Measurements from ENCODE around the gene PPP1R2C.

PPP1R2C gene

DNA sequence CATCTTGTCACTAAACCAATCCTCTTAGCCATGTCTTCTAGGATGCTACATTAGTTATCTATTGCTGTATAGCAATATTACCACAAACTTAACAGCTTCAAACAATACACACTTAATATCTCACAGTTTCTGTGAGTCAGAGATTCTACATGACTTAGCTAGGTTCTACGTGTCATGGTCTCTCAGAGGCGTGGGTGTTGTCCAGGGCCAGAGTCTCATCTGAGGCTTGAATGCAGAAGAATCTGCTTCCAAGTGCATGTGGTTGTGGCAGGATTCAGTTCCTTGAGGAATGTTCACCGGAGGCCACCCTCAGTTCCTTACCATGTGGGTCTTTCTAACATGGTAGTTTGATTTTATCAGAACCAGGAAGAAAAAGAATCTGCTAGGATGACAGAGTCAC lies 26.4 kb downstream of the PPP1R2C start:
- no peak for TF ChIP-seq ZFX (IDR thresholded peaks at IDR 0.05; ENCODE audit: borderline replicate concordance)
- TF ChIP-seq, protein P1, sequence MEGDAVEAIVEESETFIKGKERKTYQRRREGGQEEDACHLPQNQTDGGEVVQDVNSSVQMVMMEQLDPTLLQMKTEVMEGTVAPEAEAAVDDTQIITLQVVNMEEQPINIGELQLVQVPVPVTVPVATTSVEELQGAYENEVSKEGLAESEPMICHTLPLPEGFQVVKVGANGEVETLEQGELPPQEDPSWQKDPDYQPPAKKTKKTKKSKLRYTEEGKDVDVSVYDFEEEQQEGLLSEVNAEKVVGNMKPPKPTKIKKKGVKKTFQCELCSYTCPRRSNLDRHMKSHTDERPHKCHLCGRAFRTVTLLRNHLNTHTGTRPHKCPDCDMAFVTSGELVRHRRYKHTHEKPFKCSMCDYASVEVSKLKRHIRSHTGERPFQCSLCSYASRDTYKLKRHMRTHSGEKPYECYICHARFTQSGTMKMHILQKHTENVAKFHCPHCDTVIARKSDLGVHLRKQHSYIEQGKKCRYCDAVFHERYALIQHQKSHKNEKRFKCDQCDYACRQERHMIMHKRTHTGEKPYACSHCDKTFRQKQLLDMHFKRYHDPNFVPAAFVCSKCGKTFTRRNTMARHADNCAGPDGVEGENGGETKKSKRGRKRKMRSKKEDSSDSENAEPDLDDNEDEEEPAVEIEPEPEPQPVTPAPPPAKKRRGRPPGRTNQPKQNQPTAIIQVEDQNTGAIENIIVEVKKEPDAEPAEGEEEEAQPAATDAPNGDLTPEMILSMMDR (IDR thresholded peaks at IDR 0.05): no peak
- no peak overlapping the region for H3K27ac ChIP-seq

DNA sequence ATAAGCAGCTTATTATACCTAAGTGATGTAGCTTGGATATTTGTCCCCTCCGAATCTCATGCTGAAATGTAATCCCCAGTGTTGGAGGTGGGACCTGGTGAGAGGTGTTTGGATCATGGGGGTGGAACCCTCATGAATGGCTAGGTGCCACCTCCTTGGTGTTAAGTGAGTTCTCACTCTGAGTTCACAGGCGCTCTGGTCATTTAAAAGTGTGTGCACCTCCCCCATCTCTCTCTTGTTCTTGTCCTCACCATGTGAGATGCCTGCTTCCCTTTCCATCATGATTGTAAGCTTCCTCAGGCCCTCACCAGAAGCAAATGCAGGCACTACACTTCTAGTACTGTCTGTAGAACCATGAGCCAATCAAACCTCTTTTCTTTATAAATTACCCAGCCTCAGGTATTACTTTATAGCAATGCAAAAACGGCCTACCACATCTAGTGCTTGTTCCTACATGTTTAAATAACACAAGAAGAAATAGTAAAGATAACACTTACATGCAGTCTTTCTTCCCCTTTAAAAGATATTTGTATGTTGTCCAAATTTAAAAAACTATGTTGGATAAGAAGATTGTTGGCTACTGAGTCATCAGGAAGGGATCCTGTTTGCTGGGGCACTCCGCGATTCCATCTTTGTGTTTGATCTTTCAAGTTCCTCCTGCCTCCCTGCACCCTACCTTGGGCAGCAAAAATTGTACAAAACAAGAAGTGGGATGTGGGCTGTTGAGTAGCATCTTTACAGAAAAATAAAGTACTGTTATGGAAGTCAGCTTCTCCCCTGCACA lies 29.7 kb downstream of the PPP1R2C start:
- TF ChIP-seq, protein P1 (IDR thresholded peaks at IDR 0.05): no peak
- no peak for TF ChIP-seq ZFX (IDR thresholded peaks at IDR 0.05; ENCODE audit: borderline replicate concordance)
- H3K27ac ChIP-seq: no peak overlapping the region

DNA sequence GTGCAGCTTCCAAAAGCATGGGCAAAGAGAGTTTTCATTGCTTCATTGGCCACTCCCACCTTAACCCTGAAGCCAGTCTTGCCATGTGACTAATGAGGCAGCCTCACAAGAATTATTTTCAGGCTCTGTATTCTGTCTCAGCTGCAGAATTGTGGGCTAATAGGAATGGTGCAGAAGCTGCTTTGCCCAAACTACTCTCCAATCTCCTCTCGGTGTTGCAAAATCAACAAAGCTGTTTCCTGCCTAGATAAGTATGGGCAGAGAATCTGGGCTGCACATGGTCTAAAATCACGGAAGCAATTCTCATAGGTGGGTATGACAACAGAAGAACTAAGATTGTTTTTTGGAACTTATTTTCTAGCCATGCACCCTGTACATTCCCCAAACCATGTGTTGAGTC lies 31.4 kb downstream of the PPP1R2C start:
- no peak overlapping the region for H3K27ac ChIP-seq
- TF ChIP-seq, protein P1 (IDR thresholded peaks at IDR 0.05): no peak

DNA sequence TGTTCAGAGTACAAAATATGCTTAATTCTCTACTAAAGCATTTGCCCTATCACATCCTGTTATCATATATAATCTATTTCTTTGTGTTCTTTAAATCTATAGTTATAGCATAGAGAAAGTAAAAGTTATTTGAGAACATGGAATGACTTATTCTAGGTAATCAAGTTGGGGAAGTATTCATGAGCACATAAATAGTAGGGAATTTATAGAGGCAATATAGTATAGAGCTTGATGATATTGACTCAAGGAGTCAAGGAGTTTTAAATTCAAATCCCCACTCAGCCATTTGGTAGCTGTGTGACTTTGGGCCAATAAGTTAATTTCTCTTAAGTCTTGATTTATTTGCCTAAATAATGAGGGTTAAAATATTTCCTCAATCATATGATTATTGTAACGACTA lies 37.5 kb downstream of the PPP1R2C start:
- no peak overlapping the region for H3K27ac ChIP-seq
- no peak for TF ChIP-seq ZFX (IDR thresholded peaks at IDR 0.05; ENCODE audit: borderline replicate concordance)
- TF ChIP-seq, protein P1 (IDR thresholded peaks at IDR 0.05): no peak

DNA sequence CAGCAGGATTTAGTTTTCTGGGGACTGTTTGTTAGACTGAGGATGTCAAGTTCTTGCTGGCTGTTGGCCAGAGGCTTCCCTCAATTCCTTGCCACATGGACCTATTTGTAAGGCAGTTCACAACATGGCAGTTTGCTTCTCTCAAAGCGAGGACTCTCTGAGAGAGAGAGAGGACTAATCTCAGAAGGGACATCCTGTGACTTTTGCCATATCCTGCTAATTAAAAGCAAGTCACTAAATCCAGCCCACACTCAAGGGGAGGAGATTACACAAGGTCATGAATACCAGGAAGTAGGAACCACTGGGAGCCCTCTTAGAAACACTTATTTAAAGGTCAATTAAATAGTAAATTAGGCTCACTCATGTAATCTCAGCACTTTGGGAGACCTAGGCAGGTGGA lies 38.2 kb downstream of the PPP1R2C start:
- TF ChIP-seq, protein P1 (IDR thresholded peaks at IDR 0.05): no peak
- no peak for TF ChIP-seq ZFX (IDR thresholded peaks at IDR 0.05; ENCODE audit: borderline replicate concordance)

DNA sequence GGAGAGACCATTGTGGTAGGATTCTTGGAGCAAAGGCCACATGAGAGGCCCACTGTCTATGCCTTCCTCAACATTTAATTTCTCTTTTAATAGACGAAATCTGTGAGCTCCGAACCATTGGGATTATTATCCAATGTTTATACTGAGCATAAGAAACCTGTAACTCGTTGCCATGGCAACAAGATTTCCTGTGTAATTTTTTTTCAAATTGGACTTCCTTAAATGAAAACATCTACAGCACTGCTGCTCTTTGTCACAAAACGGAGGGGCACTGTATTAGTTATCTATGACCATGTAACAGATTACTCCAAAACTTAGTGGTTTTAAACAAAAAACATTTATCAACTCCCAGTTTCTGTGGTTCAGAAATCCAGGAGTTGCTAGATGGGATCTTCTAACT lies 38.7 kb downstream of the PPP1R2C start:
- no peak overlapping the region for H3K27ac ChIP-seq
- no peak for TF ChIP-seq ZFX (IDR thresholded peaks at IDR 0.05; ENCODE audit: borderline replicate concordance)
- TF ChIP-seq, protein P1 (IDR thresholded peaks at IDR 0.05): no peak

More for the DNA sequence above, 38.2 kb downstream of the PPP1R2C start:
- H3K27ac ChIP-seq: no peak overlapping the region

DNA sequence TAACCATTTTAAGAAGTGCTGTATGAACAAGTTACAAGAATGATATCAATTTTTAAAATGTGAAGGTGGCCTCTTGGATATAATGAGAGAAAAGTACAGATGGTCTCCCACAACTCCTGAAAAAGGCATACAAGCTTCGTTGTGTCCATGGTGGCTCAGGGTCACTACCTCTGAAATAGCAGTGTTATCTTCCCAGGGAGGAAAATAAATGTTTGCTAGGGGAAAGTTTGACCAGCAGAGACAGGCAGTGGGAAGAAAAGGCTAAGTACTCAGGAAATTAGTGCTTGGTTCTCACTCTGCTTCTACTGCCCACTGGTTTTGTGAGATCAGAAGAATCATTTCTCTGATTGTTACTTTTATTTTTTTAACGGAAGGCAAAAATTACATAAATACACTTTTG lies 39.4 kb downstream of the PPP1R2C start:
- no peak for TF ChIP-seq ZFX (IDR thresholded peaks at IDR 0.05; ENCODE audit: borderline replicate concordance)
- TF ChIP-seq, protein P1 (IDR thresholded peaks at IDR 0.05): no peak

More for the DNA sequence above, 39.4 kb downstream of the PPP1R2C start:
- no peak overlapping the region for H3K27ac ChIP-seq
